Esophagus muscularis mucosa (tissue), 4 donors: ENCODE data around the gene GRAMD1C.

Experiments
- EP300 ChIP-seq: sonication (generic); formaldehyde crosslinking; IDR thresholded peaks from one replicate; pipeline ENCODE4 v1.6.1; 2017; ENCODE audit warnings: antibody characterized with exemption
- POLR2A ChIP-seq: fragments of 450-650 bp; IDR thresholded peaks from one replicate; pipeline ENCODE4 v1.6.1; 2017; ENCODE audit warnings: antibody characterized with exemption, moderate library complexity, mild to moderate bottlenecking, low read depth
- POLR2AphosphoS5 ChIP-seq, 2 donors: sonication (generic); formaldehyde crosslinking; IDR thresholded peaks; one replicate each; pipeline ENCODE4 v1.6.1; 2017; ENCODE audit warnings: antibody characterized with exemption in 2 of 2
- TF ChIP-seq, protein P1 (sequence below), 3 experiments: fragments of 200-600 bp in 2 of 3; fragments of 450-650 bp in 1 of 3; sonication (generic) in 2 of 3; IDR thresholded peaks; one replicate each; pipeline ENCODE4 v1.5.1; 2017 to 2019; ENCODE audit warnings: antibody characterized with exemption in 3 of 3, mild to moderate bottlenecking in 2 of 3, moderate library complexity in 1 of 3

DNA sequence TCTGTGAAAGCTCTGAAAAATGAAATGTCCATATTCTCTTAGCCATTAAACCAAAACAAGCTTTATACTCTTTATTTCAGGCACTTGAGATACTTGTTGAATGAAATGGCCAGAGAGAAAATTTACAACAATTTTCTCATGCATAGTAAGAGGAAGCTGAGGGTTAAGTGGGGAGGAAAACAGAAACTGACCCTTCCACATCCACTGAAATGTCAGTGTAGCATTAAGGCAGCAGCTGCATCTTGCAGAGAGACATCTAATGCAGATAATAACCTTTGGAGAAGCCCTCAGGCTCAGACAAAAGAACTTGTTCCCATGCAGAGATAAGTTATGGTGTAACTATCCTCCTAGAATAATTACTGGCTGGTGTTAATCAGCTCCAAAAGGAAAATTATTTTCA lies 143.2 kb downstream of the GRAMD1C start:
- TF ChIP-seq, protein P1, sequence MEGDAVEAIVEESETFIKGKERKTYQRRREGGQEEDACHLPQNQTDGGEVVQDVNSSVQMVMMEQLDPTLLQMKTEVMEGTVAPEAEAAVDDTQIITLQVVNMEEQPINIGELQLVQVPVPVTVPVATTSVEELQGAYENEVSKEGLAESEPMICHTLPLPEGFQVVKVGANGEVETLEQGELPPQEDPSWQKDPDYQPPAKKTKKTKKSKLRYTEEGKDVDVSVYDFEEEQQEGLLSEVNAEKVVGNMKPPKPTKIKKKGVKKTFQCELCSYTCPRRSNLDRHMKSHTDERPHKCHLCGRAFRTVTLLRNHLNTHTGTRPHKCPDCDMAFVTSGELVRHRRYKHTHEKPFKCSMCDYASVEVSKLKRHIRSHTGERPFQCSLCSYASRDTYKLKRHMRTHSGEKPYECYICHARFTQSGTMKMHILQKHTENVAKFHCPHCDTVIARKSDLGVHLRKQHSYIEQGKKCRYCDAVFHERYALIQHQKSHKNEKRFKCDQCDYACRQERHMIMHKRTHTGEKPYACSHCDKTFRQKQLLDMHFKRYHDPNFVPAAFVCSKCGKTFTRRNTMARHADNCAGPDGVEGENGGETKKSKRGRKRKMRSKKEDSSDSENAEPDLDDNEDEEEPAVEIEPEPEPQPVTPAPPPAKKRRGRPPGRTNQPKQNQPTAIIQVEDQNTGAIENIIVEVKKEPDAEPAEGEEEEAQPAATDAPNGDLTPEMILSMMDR (IDR thresholded peaks at IDR 0.05), result no peak
- TF ChIP-seq POLR2A, result no peak
- TF ChIP-seq EP300, result no peak
- no peak for TF ChIP-seq POLR2AphosphoS5 (IDR thresholded peaks at IDR 0.05)
